Measurements from ENCODE around the gene CLEC3B. TPM values are rescaled to one million over a fixed set of nuclear protein-coding genes. Genes with fewer than 3 reads are reported as not detected.
"Not testable (repeated sequence)": the region's sequence is repeated elsewhere in the genome, so short reads cannot be mapped to it uniquely, and the experiment has no call there.

Gene CLEC3B
- total and polyA plus RNA-seq, 5 donors from 2014 or later, result 0.29 to 0.99 TPM; not detected in 3

DNA sequence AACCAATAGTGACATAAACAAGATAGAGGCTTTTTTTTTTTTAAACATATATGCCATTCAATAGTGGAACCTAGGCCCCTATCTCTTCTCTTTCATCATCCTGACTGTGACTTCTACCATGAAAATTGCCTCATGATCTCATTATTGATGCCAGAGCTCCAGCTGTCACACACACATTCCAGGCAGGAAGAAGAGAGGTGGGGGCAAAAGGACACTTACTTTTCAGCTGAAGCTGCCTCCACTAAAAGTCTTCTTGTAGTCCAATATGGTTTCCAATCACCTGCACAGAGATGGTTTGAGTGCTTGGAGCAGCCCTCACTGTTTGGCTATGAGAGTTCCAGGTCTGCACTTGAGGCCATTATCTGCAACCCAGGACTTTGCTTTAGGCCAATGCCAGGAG lies 45.0 kb downstream of the CLEC3B start:
- peaks cover 12% of the 10 kb centered on the region for H3K27me3 Mint-ChIP-seq
- DNase-seq, result no peak
- ATAC-seq (ENCODE audit: low read depth in 2 of 2), result no peak
- no peak overlapping the region for H3K4me3 Mint-ChIP-seq
- Histone ChIP-seq H3K27ac (ENCODE audit: insufficient read depth, low read length, poor library complexity, severe bottlenecking) (no peak overlapping the region), H3K27me3 (ENCODE audit: control insufficient read depth, insufficient read depth, low read length) (peaks cover 7% of the 10 kb centered on the region), H3K9me3 (ENCODE audit: control insufficient read depth in 2 of 2, low read length in 2 of 2) (no peaks in the 10 kb centered on the region), H3K36me3 (ENCODE audit: control insufficient read depth, insufficient read depth, low read length) (no peaks in the 10 kb centered on the region), H3K4me3 (ENCODE audit: low read depth, low read length) (no peak overlapping the region), H3K4me1 (ENCODE audit: control insufficient read depth, insufficient read depth, low read length, poor library complexity, severe bottlenecking) (no peaks in the 10 kb centered on the region)
- H3K36me3 Mint-ChIP-seq, result no peaks in the 10 kb centered on the region
- H3K4me1 Mint-ChIP-seq, result peaks cover 0 to 5% (median 2%) of the 10 kb centered on the region in 4 donors
- no peak overlapping the region for H3K27ac Mint-ChIP-seq
- no peaks in the 10 kb centered on the region for H3K9me3 Mint-ChIP-seq

DNA sequence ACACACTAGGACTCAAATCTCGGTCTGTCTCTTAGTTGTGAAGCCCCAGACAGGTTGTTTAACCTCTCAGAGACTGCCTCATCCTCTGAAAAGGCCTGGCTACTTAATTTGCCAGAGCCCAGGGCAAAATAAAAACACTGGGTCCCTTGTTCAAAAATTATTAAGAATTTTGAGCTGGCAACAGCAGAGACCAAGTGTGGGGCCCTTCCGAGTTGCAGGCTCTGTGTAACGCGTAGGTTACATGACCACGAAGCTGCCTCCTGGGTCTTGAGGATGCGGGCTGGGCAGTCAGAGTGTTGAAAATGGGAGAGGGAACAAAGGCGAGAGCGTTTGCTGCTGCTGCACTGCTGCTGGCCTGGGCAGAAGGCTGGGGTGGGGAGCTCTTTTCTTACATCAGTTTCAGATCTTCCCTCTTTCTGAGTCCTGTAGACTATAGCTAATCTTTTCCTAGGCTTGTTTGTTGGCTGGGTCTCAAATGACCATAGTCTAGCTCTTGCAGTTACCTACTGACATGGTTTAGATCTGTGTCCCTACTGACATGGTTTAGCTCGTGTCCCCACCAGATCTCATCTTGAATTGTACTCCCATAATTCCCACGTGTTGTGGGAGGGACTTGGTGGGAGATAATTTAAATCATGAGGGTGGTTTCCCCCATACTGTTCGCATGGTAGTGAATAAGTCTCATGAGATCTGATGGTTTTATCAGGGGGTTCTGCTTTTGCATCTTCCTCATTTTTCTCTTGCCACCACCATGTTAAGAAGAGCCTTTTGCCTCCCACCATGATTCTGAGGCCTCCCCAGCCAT lies 49.9 kb downstream of the CLEC3B start:
- no peak for DNase-seq
- no peak for ATAC-seq (ENCODE audit: low read depth in 2 of 2)
- Mint-ChIP-seq H3K27me3 (no peaks in the 10 kb centered on the region), H3K4me3 (no peak overlapping the region), H3K9me3 (peaks cover 0 to 3% (median 0%) of the 10 kb centered on the region in 7 donors), H3K27ac (no peak overlapping the region), H3K36me3 (no peaks in the 10 kb centered on the region), H3K4me1 (peaks cover 0 to 11% (median 0%) of the 10 kb centered on the region in 4 donors)
- H3K36me3 ChIP-seq (ENCODE audit: control insufficient read depth, insufficient read depth, low read length), result no peaks in the 10 kb centered on the region
- H3K27me3 ChIP-seq (ENCODE audit: control insufficient read depth, insufficient read depth, low read length), result no peaks in the 10 kb centered on the region
- H3K27ac ChIP-seq (ENCODE audit: insufficient read depth, low read length, poor library complexity, severe bottlenecking), result no peak overlapping the region
- H3K9me3 ChIP-seq (ENCODE audit: control insufficient read depth in 2 of 2, low read length in 2 of 2), result no peaks in the 10 kb centered on the region
- no peak overlapping the region for H3K4me3 ChIP-seq (ENCODE audit: low read depth, low read length)
- H3K4me1 ChIP-seq (ENCODE audit: control insufficient read depth, insufficient read depth, low read length, poor library complexity, severe bottlenecking), result no peaks in the 10 kb centered on the region

GRCh38 chr3:45078256-45078655 lies 52.2 kb downstream of the CLEC3B start:
- not testable (repeated sequence) for H3K27ac Mint-ChIP-seq; H3K9me3 ChIP-seq (ENCODE audit: control insufficient read depth in 2 of 2, low read length in 2 of 2); H3K27me3 ChIP-seq (ENCODE audit: control insufficient read depth, insufficient read depth, low read length); DNase-seq; H3K4me3 Mint-ChIP-seq; H3K27ac ChIP-seq (ENCODE audit: insufficient read depth, low read length, poor library complexity, severe bottlenecking); H3K4me3 ChIP-seq (ENCODE audit: low read depth, low read length); H3K36me3 Mint-ChIP-seq; H3K36me3 ChIP-seq (ENCODE audit: control insufficient read depth, insufficient read depth, low read length); H3K9me3 Mint-ChIP-seq; H3K4me1 ChIP-seq (ENCODE audit: control insufficient read depth, insufficient read depth, low read length, poor library complexity, severe bottlenecking); ATAC-seq (ENCODE audit: low read depth in 2 of 2); H3K27me3 Mint-ChIP-seq
- H3K4me1 Mint-ChIP-seq, result peaks cover 0 to 11% (median 0%) of the 10 kb centered on the region in 4 donors

GRCh38 chr3:45078910-45079522 lies 52.9 kb downstream of the CLEC3B start:
- Mint-ChIP-seq H3K27ac (peak overlapping the region in 1 of 3 donors; percentile 65), H3K36me3 (no peaks in the 10 kb centered on the region), H3K9me3 (peaks cover 0 to 3% (median 0%) of the 10 kb centered on the region in 7 donors), H3K27me3 (no peaks in the 10 kb centered on the region), H3K4me1 (peaks cover 0 to 11% (median 0%) of the 10 kb centered on the region in 4 donors), H3K4me3 (peak overlapping the region in 1 of 4 donors; percentile 48)
- H3K4me3 ChIP-seq (ENCODE audit: low read depth, low read length), result no peak overlapping the region
- H3K27ac ChIP-seq (ENCODE audit: insufficient read depth, low read length, poor library complexity, severe bottlenecking), result no peak overlapping the region
- no peak for ATAC-seq (ENCODE audit: low read depth in 2 of 2)
- H3K27me3 ChIP-seq (ENCODE audit: control insufficient read depth, insufficient read depth, low read length), result no peaks in the 10 kb centered on the region
- no peaks in the 10 kb centered on the region for H3K4me1 ChIP-seq (ENCODE audit: control insufficient read depth, insufficient read depth, low read length, poor library complexity, severe bottlenecking)
- no peaks in the 10 kb centered on the region for H3K36me3 ChIP-seq (ENCODE audit: control insufficient read depth, insufficient read depth, low read length)
- peak in 1 of 3 donors; percentile 60 for DNase-seq
- no peaks in the 10 kb centered on the region for H3K9me3 ChIP-seq (ENCODE audit: control insufficient read depth in 2 of 2, low read length in 2 of 2)

DNA sequence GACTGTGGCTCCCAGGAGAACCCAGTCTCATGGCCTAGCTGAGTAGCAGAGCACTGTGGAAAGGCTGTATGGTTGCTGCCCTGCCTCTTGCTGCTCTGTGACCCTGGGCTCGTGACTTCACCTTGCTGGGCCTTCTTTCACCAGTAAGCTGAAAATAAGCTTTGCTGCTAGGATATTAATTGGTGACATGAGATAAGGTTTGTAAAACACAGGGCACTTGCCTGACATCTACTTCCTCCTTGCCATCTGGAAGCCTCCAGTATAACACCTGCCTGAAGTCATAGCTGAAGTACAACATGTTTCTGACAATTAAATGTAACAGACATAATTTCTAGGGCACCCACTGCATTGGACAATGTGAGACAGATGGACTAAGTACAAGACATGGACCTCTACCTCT lies 53.6 kb downstream of the CLEC3B start:
- Mint-ChIP-seq H3K4me1 (peaks cover 0 to 11% (median 0%) of the 10 kb centered on the region in 4 donors), H3K36me3 (no peaks in the 10 kb centered on the region), H3K27ac (peak overlapping the region in 1 of 3 donors; percentile 26), H3K9me3 (peaks cover 0 to 3% (median 0%) of the 10 kb centered on the region in 7 donors), H3K27me3 (no peaks in the 10 kb centered on the region), H3K4me3 (no peak overlapping the region)
- H3K27ac ChIP-seq (ENCODE audit: insufficient read depth, low read length, poor library complexity, severe bottlenecking), result no peak overlapping the region
- H3K4me3 ChIP-seq (ENCODE audit: low read depth, low read length), result no peak overlapping the region
- no peak for ATAC-seq (ENCODE audit: low read depth in 2 of 2)
- H3K4me1 ChIP-seq (ENCODE audit: control insufficient read depth, insufficient read depth, low read length, poor library complexity, severe bottlenecking), result no peaks in the 10 kb centered on the region
- H3K27me3 ChIP-seq (ENCODE audit: control insufficient read depth, insufficient read depth, low read length), result no peaks in the 10 kb centered on the region
- H3K36me3 ChIP-seq (ENCODE audit: control insufficient read depth, insufficient read depth, low read length), result no peaks in the 10 kb centered on the region
- H3K9me3 ChIP-seq (ENCODE audit: control insufficient read depth in 2 of 2, low read length in 2 of 2), result no peaks in the 10 kb centered on the region
- DNase-seq, result no peak

DNA sequence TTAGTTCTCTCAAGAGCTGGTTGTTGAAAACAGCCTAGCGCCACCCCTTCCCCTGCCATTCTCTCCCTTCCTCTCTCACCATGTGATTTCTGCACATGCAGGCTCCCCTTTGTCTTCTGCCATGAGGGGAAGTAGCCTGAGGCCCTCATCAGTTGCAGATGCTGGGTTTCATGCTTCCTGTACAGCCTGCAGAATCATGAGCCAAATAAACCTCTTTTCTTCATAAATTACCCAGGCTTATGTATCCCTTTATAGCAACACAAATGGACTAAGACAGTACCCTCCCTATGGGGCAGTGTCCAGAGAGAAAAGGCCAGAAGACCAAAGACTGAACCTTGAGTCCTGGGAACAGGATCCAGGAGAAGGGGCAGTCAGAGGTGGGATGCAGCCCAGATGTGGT lies 54.7 kb downstream of the CLEC3B start:
- Histone ChIP-seq H3K9me3 (ENCODE audit: control insufficient read depth in 2 of 2, low read length in 2 of 2) (no peaks in the 10 kb centered on the region), H3K4me1 (ENCODE audit: control insufficient read depth, insufficient read depth, low read length, poor library complexity, severe bottlenecking) (no peaks in the 10 kb centered on the region), H3K27ac (ENCODE audit: insufficient read depth, low read length, poor library complexity, severe bottlenecking) (no peak overlapping the region), H3K36me3 (ENCODE audit: control insufficient read depth, insufficient read depth, low read length) (no peaks in the 10 kb centered on the region), H3K4me3 (ENCODE audit: low read depth, low read length) (no peak overlapping the region), H3K27me3 (ENCODE audit: control insufficient read depth, insufficient read depth, low read length) (no peaks in the 10 kb centered on the region)
- DNase-seq, result no peak
- Mint-ChIP-seq H3K27ac (peak overlapping the region in 1 of 3 donors; percentile 87), H3K4me1 (peaks cover 0 to 11% (median 0%) of the 10 kb centered on the region in 4 donors), H3K9me3 (peaks cover 0 to 3% (median 0%) of the 10 kb centered on the region in 7 donors), H3K4me3 (no peak overlapping the region), H3K36me3 (no peaks in the 10 kb centered on the region), H3K27me3 (peaks cover 4% of the 10 kb centered on the region)
- no peak for ATAC-seq (ENCODE audit: low read depth in 2 of 2)

DNA sequence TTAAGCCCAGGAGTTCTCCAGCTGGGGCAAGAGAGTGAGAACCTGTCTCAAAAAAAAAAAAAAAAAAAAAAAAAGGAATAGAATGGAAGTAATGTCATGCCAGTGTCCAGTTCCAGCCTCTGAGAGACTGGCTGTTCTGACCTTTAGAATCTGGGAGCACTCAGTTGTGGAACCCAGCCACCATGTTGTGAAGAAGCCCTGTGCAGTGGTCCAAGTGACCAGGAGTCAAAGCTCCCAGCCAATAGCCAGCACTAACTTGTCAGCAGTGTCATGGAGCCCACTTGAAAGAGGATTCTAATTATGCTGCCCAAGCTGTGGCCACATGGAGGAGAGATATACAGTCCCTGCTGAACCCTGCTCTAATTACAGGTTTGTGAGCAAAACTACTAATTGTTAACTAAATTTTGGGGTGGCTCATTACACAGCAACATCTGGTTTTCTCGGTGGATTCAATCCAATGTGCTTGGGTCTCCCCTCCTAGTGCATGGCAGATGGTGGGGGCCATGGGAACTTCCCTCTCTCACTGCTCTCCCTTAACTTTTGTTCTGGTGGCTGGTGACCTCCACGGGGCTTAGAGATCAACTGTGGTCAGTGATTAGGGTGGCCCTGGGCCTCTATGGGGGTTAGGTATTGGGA lies 55.5 kb downstream of the CLEC3B start:
- H3K36me3 Mint-ChIP-seq, result no peaks in the 10 kb centered on the region
- H3K27me3 Mint-ChIP-seq, result peaks cover 4% of the 10 kb centered on the region
- ATAC-seq (ENCODE audit: low read depth in 2 of 2) (no peak), DNase-seq (no peak)
- Histone ChIP-seq H3K4me3 (ENCODE audit: low read depth, low read length) (no peak overlapping the region), H3K36me3 (ENCODE audit: control insufficient read depth, insufficient read depth, low read length) (no peaks in the 10 kb centered on the region), H3K4me1 (ENCODE audit: control insufficient read depth, insufficient read depth, low read length, poor library complexity, severe bottlenecking) (no peaks in the 10 kb centered on the region), H3K27ac (ENCODE audit: insufficient read depth, low read length, poor library complexity, severe bottlenecking) (no peak overlapping the region), H3K27me3 (ENCODE audit: control insufficient read depth, insufficient read depth, low read length) (no peaks in the 10 kb centered on the region), H3K9me3 (ENCODE audit: control insufficient read depth in 2 of 2, low read length in 2 of 2) (no peaks in the 10 kb centered on the region)
- H3K27ac Mint-ChIP-seq, result no peak overlapping the region
- H3K9me3 Mint-ChIP-seq, result peaks cover 0 to 3% (median 0%) of the 10 kb centered on the region in 7 donors
- H3K4me1 Mint-ChIP-seq, result peaks cover 0 to 11% (median 0%) of the 10 kb centered on the region in 4 donors
- no peak overlapping the region for H3K4me3 Mint-ChIP-seq
